HEK293 (cell line): ENCODE results near the gene LGALS12.

ENCODE experiments used
- CTCF ChIA-PET: fragments of 350-600 bp; formaldehyde crosslinking; extraction: SDS; loops from one replicate; lab custom pipeline; 2021; ENCODE audit warnings: antibody characterized with exemption; lab: Yijun Ruan, JAX
- POLR2A ChIA-PET: fragments of 300-600 bp; formaldehyde crosslinking; extraction: SDS; loops from one replicate; lab custom pipeline; 2020; ENCODE audit warnings: antibody characterized with exemption, inconsistent platforms; lab: Yijun Ruan, JAX
- H3K27ac ChIP-seq: fragments of 200-500 bp; sonication (Bioruptor generic); 2 replicates; pipeline ENCODE4 v1.5.1; 2014; ENCODE audit warnings: low read depth, low read length, control low read depth, inconsistent platforms; ENCODE audit errors: extremely low read depth
- H3K36me3 ChIP-seq, 2 experiments: fragments of 200-500 bp in 1 of 2; sonication (Bioruptor generic) in 1 of 2; 1 replicate in 1 of 2; 2 replicates in 1 of 2; pipeline ENCODE4 v1.5.1; 2014 to 2017; ENCODE audit warnings: inconsistent platforms in 2 of 2, low read length in 2 of 2; ENCODE audit not compliant: control insufficient read depth in 2 of 2, insufficient read depth in 1 of 2
- H3K4me1 ChIP-seq: fragments of 200-500 bp; sonication (Bioruptor generic); 2 replicates; pipeline ENCODE4 v1.5.1; 2014; ENCODE audit warnings: mild to moderate bottlenecking, low read length, inconsistent platforms; ENCODE audit not compliant: control insufficient read depth, insufficient read depth
- H3K4me3 ChIP-seq: 2 replicates; pipeline ENCODE4 v1.5.1; 2011; ENCODE audit warnings: low read depth, mild to moderate bottlenecking, control low read depth, low read length, moderate library complexity
- H3K9me3 ChIP-seq: fragments of 200-500 bp; sonication (Bioruptor generic); 2 replicates; pipeline ENCODE4 v1.5.1; 2014; ENCODE audit warnings: low read depth, low read length, inconsistent platforms; ENCODE audit not compliant: control insufficient read depth, insufficient read depth
- SALL2 ChIP-seq: fragments of 450-650 bp; formaldehyde crosslinking; IDR thresholded peaks from 2 replicates; pipeline ENCODE4 v1.5.0; 2017; ENCODE audit warnings: missing biosample characterization, mild to moderate bottlenecking, missing genetic modification characterization, borderline replicate concordance
- SCRT2 ChIP-seq: fragments of 450-650 bp; formaldehyde crosslinking; IDR thresholded peaks from 2 replicates; pipeline ENCODE4 v1.5.1; 2016; ENCODE audit warnings: missing biosample characterization, missing genetic modification characterization
- SETDB1 ChIP-seq: IDR thresholded peaks from one replicate; pipeline ENCODE4 v1.6.1; 2017; ENCODE audit warnings: mild to moderate bottlenecking, low read length, moderate library complexity, mixed read lengths; ENCODE audit not compliant: insufficient read length
- YY1 ChIP-seq: fragments of 450-650 bp; formaldehyde crosslinking; IDR thresholded peaks from 2 replicates; pipeline ENCODE4 v1.5.1; 2018; ENCODE audit warnings: missing biosample characterization, missing genetic modification characterization
- YY2 ChIP-seq: fragments of 450-650 bp; formaldehyde crosslinking; IDR thresholded peaks from 2 replicates; pipeline ENCODE4 v1.5.1; 2016; ENCODE audit warnings: missing biosample characterization, missing genetic modification characterization
- ZBTB20 ChIP-seq: fragments of 450-650 bp; formaldehyde crosslinking; IDR thresholded peaks from 2 replicates; pipeline ENCODE4 v1.5.1; 2016; ENCODE audit warnings: missing biosample characterization, missing genetic modification characterization
- ZNF10 ChIP-seq: fragments of 450-650 bp; formaldehyde crosslinking; IDR thresholded peaks from 2 replicates; pipeline ENCODE4 v1.5.1; 2017; ENCODE audit warnings: missing biosample characterization, missing genetic modification characterization
- ZNF112 ChIP-seq: fragments of 450-650 bp; formaldehyde crosslinking; IDR thresholded peaks from 2 replicates; pipeline ENCODE4 v1.5.0; 2017; ENCODE audit warnings: missing biosample characterization, missing genetic modification characterization
- ZNF174 ChIP-seq: fragments of 450-650 bp; formaldehyde crosslinking; IDR thresholded peaks from 2 replicates; pipeline ENCODE4 v1.5.0; 2017; ENCODE audit warnings: missing biosample characterization, mild to moderate bottlenecking, missing genetic modification characterization
- ZNF311 ChIP-seq: fragments of 450-650 bp; formaldehyde crosslinking; IDR thresholded peaks from 2 replicates; pipeline ENCODE4 v1.5.1; 2017; ENCODE audit warnings: missing biosample characterization, missing genetic modification characterization, borderline replicate concordance
- ZNF335 ChIP-seq: fragments of 450-650 bp; formaldehyde crosslinking; conservative IDR thresholded peaks from 2 replicates; pipeline ENCODE4 v1.5.1; 2016; ENCODE audit warnings: missing biosample characterization, missing genetic modification characterization
- ZNF341 ChIP-seq: fragments of 450-650 bp; formaldehyde crosslinking; IDR thresholded peaks from 2 replicates; pipeline ENCODE4; 2016; ENCODE audit warnings: low read depth, missing biosample characterization, missing genetic modification characterization
- ZNF830 ChIP-seq: fragments of 450-650 bp; IDR thresholded peaks from 2 replicates; pipeline ENCODE4 v1.5.0; 2018; ENCODE audit warnings: missing biosample characterization, missing genetic modification characterization, low read depth, mild to moderate bottlenecking, moderate library complexity
- ZXDB ChIP-seq: fragments of 450-650 bp; formaldehyde crosslinking; IDR thresholded peaks from 2 replicates; pipeline ENCODE4 v1.5.1; 2016; ENCODE audit warnings: missing biosample characterization, missing genetic modification characterization
- TF ChIP-seq, protein P1 (sequence below): fragments of 450-650 bp; formaldehyde crosslinking; IDR thresholded peaks from 2 replicates; pipeline ENCODE4 v1.5.0; 2017; ENCODE audit warnings: missing biosample characterization, missing genetic modification characterization, borderline replicate concordance
- TF ChIP-seq, protein P2 (sequence below): fragments of 450-650 bp; formaldehyde crosslinking; IDR thresholded peaks from 2 replicates; pipeline ENCODE4 v1.5.1; 2016; ENCODE audit warnings: missing biosample characterization, missing genetic modification characterization, borderline replicate concordance
- TF ChIP-seq, protein P3 (sequence below): fragments of 450-650 bp; formaldehyde crosslinking; IDR thresholded peaks from 2 replicates; pipeline ENCODE4 v1.5.1; 2016; ENCODE audit warnings: missing biosample characterization, missing genetic modification characterization
- TF ChIP-seq, protein P4 (sequence below): fragments of 450-650 bp; formaldehyde crosslinking; IDR thresholded peaks from 2 replicates; pipeline ENCODE4 v1.5.1; 2016; ENCODE audit warnings: missing biosample characterization, missing genetic modification characterization
- TF ChIP-seq, protein P5 (sequence below): fragments of 450-650 bp; formaldehyde crosslinking; IDR thresholded peaks from 2 replicates; pipeline ENCODE4 v1.5.1; 2017; ENCODE audit warnings: missing biosample characterization, missing genetic modification characterization
- TF ChIP-seq, protein P6 (sequence below): sonication (generic); formaldehyde crosslinking; IDR thresholded peaks from 2 replicates; pipeline ENCODE4 v1.8.1; 2022; ENCODE audit warnings: mild to moderate bottlenecking, moderate library complexity, missing genetic modification reagents

The LGALS12 gene

DNA sequence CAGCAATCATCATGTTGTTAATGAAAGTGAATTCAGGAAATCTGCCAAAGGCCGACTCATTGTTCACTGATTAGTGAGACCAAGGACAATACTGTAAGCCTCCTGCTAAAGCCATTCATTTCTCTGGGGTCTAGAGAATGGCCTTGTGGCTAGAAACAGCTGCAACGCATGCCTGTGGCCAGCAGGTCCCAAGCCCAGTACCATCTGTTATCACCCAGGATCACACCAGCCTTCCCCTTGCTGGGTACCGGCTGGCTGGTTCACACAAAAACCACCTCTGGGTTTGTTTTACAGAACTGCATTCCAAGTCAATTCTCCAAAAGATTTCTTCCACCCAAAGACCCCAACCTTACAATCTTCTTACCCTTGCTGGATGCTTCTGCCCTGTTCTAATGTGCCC, 16.0 kb upstream of the LGALS12 start:
- Histone ChIP-seq H3K36me3 (no peaks in the 10 kb centered on the region), H3K9me3 (no peaks in the 10 kb centered on the region), H3K4me3 (no peak overlapping the region), H3K4me1 (no peaks in the 10 kb centered on the region)
- ChIA-PET POLR2A (no interaction called here), CTCF (interaction anchor here (0.6 to 3.9 kb wide), 4 partner anchors 9 to 862 kb away, joined by 3 to 15 read pairs (median 3); no protein-coding TSS in a partner anchor)
- no peak for TF ChIP-seq ZBTB20 (tag by site-specific recombination)
- TF ChIP-seq, protein P1, sequence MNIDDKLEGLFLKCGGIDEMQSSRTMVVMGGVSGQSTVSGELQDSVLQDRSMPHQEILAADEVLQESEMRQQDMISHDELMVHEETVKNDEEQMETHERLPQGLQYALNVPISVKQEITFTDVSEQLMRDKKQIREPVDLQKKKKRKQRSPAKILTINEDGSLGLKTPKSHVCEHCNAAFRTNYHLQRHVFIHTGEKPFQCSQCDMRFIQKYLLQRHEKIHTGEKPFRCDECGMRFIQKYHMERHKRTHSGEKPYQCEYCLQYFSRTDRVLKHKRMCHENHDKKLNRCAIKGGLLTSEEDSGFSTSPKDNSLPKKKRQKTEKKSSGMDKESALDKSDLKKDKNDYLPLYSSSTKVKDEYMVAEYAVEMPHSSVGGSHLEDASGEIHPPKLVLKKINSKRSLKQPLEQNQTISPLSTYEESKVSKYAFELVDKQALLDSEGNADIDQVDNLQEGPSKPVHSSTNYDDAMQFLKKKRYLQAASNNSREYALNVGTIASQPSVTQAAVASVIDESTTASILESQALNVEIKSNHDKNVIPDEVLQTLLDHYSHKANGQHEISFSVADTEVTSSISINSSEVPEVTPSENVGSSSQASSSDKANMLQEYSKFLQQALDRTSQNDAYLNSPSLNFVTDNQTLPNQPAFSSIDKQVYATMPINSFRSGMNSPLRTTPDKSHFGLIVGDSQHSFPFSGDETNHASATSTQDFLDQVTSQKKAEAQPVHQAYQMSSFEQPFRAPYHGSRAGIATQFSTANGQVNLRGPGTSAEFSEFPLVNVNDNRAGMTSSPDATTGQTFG (tag by site-specific recombination) = no peak
- no peak for TF ChIP-seq SETDB1
- TF ChIP-seq, all 188 proteins: peak for 0
- no peak overlapping the region for H3K27ac ChIP-seq

DNA sequence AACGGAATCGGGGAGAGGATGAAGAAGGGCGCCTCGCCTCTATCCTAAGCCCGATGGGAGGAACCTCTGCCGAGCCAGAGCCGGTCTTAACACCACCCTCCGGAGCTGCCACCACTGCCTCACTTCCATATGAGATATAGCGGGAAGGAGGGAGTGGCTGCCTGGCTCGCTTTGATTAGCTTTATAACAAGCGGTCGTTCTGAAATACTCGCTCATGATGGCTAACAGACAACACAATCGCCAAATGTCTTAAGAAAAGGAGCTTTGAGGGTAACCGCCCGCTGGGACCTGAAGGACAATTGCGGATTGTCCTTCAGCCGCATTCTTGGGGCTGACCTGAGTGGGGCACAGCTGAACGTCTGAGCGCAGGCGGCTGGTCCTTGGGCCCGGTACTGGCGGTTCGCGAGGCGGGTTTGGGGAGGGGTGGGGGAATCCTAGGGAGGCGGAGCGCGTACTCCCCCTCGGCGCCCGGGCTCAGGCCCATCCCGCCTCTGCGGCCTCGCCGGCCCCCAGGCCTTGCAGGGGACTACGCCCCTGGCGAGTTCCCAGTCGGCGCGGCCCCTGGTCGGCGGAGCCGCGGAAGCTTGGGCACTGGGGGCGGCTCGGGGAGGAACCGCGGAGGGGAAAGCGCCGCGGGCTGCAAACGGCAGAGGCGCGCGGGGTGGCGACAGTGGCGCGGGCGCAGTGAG, 15.2 kb upstream of the LGALS12 start, which contains the start of gene PLAAT5:
Gene PLAAT5, minus strand, starts transcription at position 617 of the 689 bp plus-strand sequence. Its CDS starts 133 bp downstream, at position 484.
- no peaks in the 10 kb centered on the region for H3K4me1 ChIP-seq
- H3K4me3 ChIP-seq = no peak within 1 kb of the TSS
- H3K27ac ChIP-seq = no peak within 1 kb of the TSS
- CTCF ChIA-PET = interaction anchor here (0.6 to 3.9 kb wide), 2 partner anchors 12 to 136 kb away, joined by 5 to 15 read pairs; no protein-coding TSS in a partner anchor
- POLR2A ChIA-PET = no interaction called here
- H3K36me3 ChIP-seq = no peaks in the 10 kb centered on the region
- H3K9me3 ChIP-seq = no peaks in the 10 kb centered on the region
- TF ChIP-seq, protein P2, sequence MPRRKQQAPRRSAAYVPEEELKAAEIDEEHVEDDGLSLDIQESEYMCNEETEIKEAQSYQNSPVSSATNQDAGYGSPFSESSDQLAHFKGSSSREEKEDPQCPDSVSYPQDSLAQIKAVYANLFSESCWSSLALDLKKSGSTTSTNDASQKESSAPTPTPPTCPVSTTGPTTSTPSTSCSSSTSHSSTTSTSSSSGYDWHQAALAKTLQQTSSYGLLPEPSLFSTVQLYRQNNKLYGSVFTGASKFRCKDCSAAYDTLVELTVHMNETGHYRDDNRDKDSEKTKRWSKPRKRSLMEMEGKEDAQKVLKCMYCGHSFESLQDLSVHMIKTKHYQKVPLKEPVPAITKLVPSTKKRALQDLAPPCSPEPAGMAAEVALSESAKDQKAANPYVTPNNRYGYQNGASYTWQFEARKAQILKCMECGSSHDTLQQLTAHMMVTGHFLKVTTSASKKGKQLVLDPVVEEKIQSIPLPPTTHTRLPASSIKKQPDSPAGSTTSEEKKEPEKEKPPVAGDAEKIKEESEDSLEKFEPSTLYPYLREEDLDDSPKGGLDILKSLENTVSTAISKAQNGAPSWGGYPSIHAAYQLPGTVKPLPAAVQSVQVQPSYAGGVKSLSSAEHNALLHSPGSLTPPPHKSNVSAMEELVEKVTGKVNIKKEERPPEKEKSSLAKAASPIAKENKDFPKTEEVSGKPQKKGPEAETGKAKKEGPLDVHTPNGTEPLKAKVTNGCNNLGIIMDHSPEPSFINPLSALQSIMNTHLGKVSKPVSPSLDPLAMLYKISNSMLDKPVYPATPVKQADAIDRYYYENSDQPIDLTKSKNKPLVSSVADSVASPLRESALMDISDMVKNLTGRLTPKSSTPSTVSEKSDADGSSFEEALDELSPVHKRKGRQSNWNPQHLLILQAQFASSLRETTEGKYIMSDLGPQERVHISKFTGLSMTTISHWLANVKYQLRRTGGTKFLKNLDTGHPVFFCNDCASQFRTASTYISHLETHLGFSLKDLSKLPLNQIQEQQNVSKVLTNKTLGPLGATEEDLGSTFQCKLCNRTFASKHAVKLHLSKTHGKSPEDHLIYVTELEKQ = no peak
- no peak for TF ChIP-seq ZNF10 (tag by site-specific recombination)
- TF ChIP-seq, protein P3, sequence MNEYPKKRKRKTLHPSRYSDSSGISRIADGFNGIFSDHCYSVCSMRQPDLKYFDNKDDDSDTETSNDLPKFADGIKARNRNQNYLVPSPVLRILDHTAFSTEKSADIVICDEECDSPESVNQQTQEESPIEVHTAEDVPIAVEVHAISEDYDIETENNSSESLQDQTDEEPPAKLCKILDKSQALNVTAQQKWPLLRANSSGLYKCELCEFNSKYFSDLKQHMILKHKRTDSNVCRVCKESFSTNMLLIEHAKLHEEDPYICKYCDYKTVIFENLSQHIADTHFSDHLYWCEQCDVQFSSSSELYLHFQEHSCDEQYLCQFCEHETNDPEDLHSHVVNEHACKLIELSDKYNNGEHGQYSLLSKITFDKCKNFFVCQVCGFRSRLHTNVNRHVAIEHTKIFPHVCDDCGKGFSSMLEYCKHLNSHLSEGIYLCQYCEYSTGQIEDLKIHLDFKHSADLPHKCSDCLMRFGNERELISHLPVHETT (tag by site-specific recombination) = no peak
- TF ChIP-seq, protein P4, sequence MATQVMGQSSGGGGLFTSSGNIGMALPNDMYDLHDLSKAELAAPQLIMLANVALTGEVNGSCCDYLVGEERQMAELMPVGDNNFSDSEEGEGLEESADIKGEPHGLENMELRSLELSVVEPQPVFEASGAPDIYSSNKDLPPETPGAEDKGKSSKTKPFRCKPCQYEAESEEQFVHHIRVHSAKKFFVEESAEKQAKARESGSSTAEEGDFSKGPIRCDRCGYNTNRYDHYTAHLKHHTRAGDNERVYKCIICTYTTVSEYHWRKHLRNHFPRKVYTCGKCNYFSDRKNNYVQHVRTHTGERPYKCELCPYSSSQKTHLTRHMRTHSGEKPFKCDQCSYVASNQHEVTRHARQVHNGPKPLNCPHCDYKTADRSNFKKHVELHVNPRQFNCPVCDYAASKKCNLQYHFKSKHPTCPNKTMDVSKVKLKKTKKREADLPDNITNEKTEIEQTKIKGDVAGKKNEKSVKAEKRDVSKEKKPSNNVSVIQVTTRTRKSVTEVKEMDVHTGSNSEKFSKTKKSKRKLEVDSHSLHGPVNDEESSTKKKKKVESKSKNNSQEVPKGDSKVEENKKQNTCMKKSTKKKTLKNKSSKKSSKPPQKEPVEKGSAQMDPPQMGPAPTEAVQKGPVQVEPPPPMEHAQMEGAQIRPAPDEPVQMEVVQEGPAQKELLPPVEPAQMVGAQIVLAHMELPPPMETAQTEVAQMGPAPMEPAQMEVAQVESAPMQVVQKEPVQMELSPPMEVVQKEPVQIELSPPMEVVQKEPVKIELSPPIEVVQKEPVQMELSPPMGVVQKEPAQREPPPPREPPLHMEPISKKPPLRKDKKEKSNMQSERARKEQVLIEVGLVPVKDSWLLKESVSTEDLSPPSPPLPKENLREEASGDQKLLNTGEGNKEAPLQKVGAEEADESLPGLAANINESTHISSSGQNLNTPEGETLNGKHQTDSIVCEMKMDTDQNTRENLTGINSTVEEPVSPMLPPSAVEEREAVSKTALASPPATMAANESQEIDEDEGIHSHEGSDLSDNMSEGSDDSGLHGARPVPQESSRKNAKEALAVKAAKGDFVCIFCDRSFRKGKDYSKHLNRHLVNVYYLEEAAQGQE (tag by site-specific recombination) = no peak
- TF ChIP-seq, protein P5, sequence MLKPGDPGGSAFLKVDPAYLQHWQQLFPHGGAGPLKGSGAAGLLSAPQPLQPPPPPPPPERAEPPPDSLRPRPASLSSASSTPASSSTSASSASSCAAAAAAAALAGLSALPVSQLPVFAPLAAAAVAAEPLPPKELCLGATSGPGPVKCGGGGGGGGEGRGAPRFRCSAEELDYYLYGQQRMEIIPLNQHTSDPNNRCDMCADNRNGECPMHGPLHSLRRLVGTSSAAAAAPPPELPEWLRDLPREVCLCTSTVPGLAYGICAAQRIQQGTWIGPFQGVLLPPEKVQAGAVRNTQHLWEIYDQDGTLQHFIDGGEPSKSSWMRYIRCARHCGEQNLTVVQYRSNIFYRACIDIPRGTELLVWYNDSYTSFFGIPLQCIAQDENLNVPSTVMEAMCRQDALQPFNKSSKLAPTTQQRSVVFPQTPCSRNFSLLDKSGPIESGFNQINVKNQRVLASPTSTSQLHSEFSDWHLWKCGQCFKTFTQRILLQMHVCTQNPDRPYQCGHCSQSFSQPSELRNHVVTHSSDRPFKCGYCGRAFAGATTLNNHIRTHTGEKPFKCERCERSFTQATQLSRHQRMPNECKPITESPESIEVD (tag by site-specific recombination) = no peak
- no peak for TF ChIP-seq ZNF335
- TF ChIP-seq ZXDB (tag by site-specific recombination) = no peak
- no peak for TF ChIP-seq ZNF830 (tag by site-specific recombination)
- no peak for TF ChIP-seq YY1
- TF ChIP-seq ZNF174 (tag by site-specific recombination) = no peak
- no peak for TF ChIP-seq SALL2 (tag by site-specific recombination)
- TF ChIP-seq, protein P6, sequence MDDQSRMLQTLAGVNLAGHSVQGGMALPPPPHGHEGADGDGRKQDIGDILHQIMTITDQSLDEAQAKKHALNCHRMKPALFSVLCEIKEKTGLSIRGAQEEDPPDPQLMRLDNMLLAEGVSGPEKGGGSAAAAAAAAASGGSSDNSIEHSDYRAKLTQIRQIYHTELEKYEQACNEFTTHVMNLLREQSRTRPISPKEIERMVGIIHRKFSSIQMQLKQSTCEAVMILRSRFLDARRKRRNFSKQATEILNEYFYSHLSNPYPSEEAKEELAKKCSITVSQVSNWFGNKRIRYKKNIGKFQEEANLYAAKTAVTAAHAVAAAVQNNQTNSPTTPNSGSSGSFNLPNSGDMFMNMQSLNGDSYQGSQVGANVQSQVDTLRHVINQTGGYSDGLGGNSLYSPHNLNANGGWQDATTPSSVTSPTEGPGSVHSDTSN (CRISPR knock-in tag) = no peak
- no peak for TF ChIP-seq SCRT2
- TF ChIP-seq ZNF311 (tag by site-specific recombination) = no peak
- no peak for TF ChIP-seq ZNF341
- TF ChIP-seq YY2 = no peak
- TF ChIP-seq ZNF112 (tag by site-specific recombination) = no peak
